Measurements from ENCODE around the gene PTPRN2. TPM values are rescaled to one million over a fixed set of nuclear protein-coding genes. Genes with fewer than 3 reads are reported as not detected.

Gene PTPRN2
- total RNA-seq, 2 donors from 2014 or later = 26.1 to 55.5 TPM

GRCh38 chr7:158602905-158603772 is 15.5 kb upstream of the PTPRN2 start:
- intact Hi-C loops (cut with DNase I) = no loop called here

GRCh38 chr7:158602041-158602440 is 14.4 kb upstream of the PTPRN2 start:
- DNase-seq (ENCODE audit: low spot score) = no peak
- TF ChIP-seq POLR2AphosphoS5 (IDR thresholded peaks at IDR 0.05) = no peak
- no peak for TF ChIP-seq POLR2A (IDR thresholded peaks at IDR 0.05)
- TF ChIP-seq CTCF (IDR thresholded peaks at IDR 0.05) = no peak
- 98% methylated on average over 7 of the region's 7 CpGs for WGBS

More at GRCh38 chr7:158602905-158603772, 15.5 kb upstream of the PTPRN2 start:
- TF ChIP-seq CTCF (IDR thresholded peaks at IDR 0.05) (no peak), POLR2A (IDR thresholded peaks at IDR 0.05) (no peak), POLR2AphosphoS5 (IDR thresholded peaks at IDR 0.05) (no peak)
- H3K27ac ChIP-seq = no peak overlapping the region
- H3K4me1 ChIP-seq (replicated peaks) = no peaks in the 10 kb centered on the region
- 91% methylated on average over 22 of the region's 22 CpGs for WGBS
- H3K36me3 ChIP-seq = no peaks in the 10 kb centered on the region
- no peak overlapping the region for H3K4me3 ChIP-seq
- H3K9me3 ChIP-seq = no peaks in the 10 kb centered on the region
- DNase-seq (ENCODE audit: low spot score) = no peak
- no peaks in the 10 kb centered on the region for H3K27me3 ChIP-seq (replicated peaks; ENCODE audit: insufficient read depth)

GRCh38 chr7:158601090-158601489 is 13.5 kb upstream of the PTPRN2 start:
- Histone ChIP-seq H3K27ac (no peak overlapping the region), H3K4me1 (replicated peaks) (no peaks in the 10 kb centered on the region), H3K27me3 (replicated peaks; ENCODE audit: insufficient read depth) (no peaks in the 10 kb centered on the region), H3K36me3 (no peaks in the 10 kb centered on the region), H3K4me3 (no peak overlapping the region), H3K9me3 (no peaks in the 10 kb centered on the region)
- TF ChIP-seq POLR2A (IDR thresholded peaks at IDR 0.05) (no peak), CTCF (IDR thresholded peaks at IDR 0.05) (no peak), POLR2AphosphoS5 (IDR thresholded peaks at IDR 0.05) (no peak)
- intact Hi-C loops (cut with DNase I) = no loop called here
- 67% methylated on average over 1 of the region's 1 CpG for WGBS
- DNase-seq (ENCODE audit: low spot score) = no peak

More at GRCh38 chr7:158602041-158602440, 14.4 kb upstream of the PTPRN2 start:
- no peaks in the 10 kb centered on the region for H3K9me3 ChIP-seq
- H3K27me3 ChIP-seq (replicated peaks; ENCODE audit: insufficient read depth) = no peaks in the 10 kb centered on the region
- H3K27ac ChIP-seq = no peak overlapping the region
- intact Hi-C loops (cut with DNase I) = no loop called here
- H3K4me3 ChIP-seq = no peak overlapping the region
- H3K36me3 ChIP-seq = no peaks in the 10 kb centered on the region
- H3K4me1 ChIP-seq (replicated peaks) = no peaks in the 10 kb centered on the region

GRCh38 chr7:158596745-158597144 is 9.1 kb upstream of the PTPRN2 start:
- Histone ChIP-seq H3K36me3 (no peaks in the 10 kb centered on the region), H3K9me3 (no peaks in the 10 kb centered on the region), H3K27me3 (replicated peaks; ENCODE audit: insufficient read depth) (no peaks in the 10 kb centered on the region), H3K4me1 (replicated peaks) (no peaks in the 10 kb centered on the region), H3K27ac (no peak overlapping the region), H3K4me3 (no peak overlapping the region)
- no peak for TF ChIP-seq POLR2AphosphoS5 (IDR thresholded peaks at IDR 0.05)
- TF ChIP-seq POLR2A (IDR thresholded peaks at IDR 0.05) = no peak
- TF ChIP-seq CTCF (IDR thresholded peaks at IDR 0.05) = no peak
- DNase-seq (ENCODE audit: low spot score) = no peak
- intact Hi-C loops (cut with DNase I) = no loop called here
- WGBS = 94% methylated on average over 4 of the region's 4 CpGs

- Histone ChIP-seq H3K27me3 (replicated peaks; ENCODE audit: insufficient read depth) (no peaks in the 10 kb centered on the region), H3K4me3 (no peak overlapping the region), H3K36me3 (no peaks in the 10 kb centered on the region), H3K9me3 (no peaks in the 10 kb centered on the region), H3K4me1 (replicated peaks) (no peaks in the 10 kb centered on the region), H3K27ac (no peak overlapping the region)
- 92% methylated on average over 4 of the region's 4 CpGs for WGBS
- no peak for TF ChIP-seq POLR2AphosphoS5 (IDR thresholded peaks at IDR 0.05)
- no peak for TF ChIP-seq POLR2A (IDR thresholded peaks at IDR 0.05)
- DNase-seq (ENCODE audit: low spot score) = no peak
- intact Hi-C loops (cut with DNase I) = no loop called here
These were observed 8.7 kb upstream of the PTPRN2 start for GRCh38 chr7:158596309-158596708.
